A204.1 (cell line): ENCODE results near the gene SRGAP2B.
"Not testable (repeated sequence)": the region's sequence is repeated elsewhere in the genome, so short reads cannot be mapped to it uniquely, and the experiment has no call there.

Experiments
- FAIRE-seq: peaks from 2 replicates; lab custom pipeline; 2012; peaks lifted over from hg19 to GRCh38; lab: Jason Lieb, UNC

SRGAP2B gene

DNA sequence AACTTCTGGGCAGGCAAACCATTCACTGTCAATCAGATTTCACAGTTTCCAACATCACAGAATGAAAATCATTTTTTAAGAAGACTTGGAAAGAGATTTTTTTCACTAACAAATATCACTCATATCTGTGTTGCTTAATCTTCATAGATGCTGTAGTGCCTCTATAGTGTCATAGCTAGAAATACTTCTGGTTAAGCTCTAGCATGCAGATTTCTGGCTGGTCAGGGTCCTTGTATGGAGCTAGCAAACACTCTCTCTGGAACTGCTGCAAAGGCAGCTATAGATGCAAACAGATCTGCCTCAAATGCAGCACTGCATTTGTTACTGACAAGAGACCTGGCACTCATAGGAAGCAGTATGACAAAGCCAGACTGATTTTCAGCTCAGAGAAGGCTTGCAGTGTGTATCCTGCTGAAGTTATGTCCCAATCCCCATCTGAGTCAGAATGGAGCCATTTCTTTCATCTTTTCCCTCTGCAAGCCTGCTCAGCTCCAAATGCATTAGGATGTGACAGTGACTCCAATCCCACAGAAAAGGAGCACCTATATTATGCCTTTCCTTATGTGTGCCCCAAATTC lies 99.2 kb downstream of the SRGAP2B start:
- not testable (repeated sequence) for FAIRE-seq

DNA sequence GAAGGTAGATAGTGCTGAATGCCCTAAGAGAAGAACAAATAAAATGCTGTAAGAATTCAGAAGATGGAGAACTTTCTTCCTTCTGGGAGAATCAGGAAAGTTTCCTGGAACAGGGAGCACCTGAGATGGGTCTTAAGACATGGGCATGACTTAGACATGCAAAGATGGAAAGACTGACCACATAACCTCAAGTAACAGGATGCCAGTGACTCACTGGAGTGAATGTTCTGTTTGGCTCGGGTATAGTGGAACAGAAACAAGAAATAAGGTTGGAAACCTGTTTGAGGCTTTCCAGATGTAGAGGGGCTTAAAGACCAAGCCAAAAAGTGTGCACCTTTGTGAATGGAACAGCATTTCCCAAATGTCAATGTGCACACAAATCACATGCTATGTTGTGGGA lies 102.2 kb downstream of the SRGAP2B start:
- not testable (repeated sequence) for FAIRE-seq

DNA sequence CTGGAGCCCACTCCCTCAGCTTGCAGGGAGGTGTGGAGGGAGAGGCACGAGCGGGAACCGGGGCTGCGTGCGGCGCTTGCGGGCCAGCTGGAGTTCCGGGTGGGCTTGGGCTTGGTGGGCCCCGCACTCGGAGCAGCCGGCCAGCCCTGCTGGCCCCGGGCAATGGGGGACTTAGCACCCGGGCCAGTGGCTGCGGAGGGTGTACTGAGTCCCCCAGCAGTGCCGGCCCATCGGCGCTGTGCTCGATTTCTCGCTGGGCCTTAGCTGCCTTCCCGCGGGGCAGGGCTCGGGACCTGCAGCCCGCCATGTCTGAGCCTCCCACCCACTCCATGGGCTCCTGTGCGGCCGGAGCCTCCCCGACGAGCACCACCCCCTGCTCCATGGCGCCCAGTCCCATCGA lies 104.5 kb downstream of the SRGAP2B start:
- not testable (repeated sequence) for FAIRE-seq

DNA sequence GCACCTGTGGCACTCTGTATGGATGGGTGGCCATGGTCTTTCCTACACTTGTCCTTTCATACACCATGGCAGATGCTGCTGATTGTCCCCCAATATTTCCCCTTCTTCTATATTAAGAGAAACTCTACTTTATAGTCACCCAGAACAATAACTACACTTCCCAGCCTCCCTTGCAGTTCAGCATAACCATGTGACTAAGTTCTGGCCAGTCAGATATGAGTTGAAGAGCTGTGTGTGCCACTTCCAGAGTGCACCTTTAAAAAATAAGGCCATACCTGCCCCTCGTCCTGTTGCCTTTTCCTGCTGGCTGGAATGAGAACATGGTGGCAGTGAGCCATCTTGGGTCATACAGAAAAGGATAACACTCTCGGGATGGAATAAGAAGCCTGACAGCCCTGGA lies 108.0 kb downstream of the SRGAP2B start:
- FAIRE-seq = not testable (repeated sequence)

DNA sequence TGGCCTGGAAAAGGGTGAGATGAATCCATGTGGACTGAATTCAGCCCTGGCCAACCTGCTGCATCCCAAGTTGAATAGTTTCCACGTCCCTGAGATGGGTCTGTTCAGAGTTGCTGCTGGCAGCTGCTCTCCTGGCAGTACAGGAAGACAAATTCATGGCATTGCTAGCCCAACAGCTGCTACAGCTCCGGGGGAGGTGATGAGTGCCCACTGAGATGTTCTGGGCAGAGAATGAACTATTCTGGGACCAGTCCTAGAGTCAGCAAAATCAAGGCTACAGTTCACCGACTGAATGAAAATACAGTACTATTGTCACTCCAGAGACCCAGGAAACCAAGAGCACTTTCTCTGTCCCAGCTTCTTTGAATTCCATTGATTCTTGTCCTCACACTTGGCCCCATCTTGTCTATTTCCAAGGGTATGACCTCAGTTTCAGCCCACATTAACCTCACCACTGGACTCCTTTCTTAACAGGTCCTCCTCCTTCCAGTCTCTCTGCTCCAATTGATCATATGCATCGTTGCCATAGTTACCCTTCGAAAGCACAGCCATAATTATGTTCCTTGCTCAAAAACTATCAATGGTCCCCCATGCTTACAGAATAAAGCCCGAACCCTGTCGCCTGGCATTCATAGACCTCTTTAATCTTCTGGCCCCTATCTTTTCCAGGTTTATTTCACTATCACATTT lies 108.8 kb downstream of the SRGAP2B start:
- FAIRE-seq = not testable (repeated sequence)

DNA sequence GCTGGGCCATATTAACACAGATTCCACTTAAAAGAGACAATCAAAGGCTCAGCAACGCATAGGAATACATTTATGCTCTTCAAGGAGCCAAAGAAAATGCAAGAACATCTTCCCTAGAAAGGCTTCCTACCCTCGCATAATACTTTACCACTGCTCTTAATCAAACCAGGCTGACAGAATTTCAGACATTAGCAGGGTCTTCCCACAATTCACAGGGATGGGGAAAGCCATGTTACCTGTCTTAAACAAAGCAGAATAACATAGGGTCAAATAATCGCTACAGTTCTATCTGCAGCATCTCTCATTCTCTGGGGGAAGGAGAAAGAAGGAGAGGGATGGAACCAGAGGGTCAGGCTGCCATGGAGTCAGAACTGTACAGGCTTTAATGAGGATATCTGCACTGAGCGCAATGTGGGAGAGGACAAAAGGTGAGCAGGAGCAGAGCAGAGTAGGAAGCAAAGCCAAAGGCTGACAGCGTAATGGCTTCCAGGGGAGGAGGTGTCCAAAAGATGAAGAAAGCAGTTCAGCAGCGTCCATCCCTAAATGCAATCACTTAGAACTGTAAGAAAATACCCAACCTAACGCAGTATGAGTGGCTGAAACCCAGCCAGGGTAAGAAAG lies 109.5 kb downstream of the SRGAP2B start:
- not testable (repeated sequence) for FAIRE-seq

DNA sequence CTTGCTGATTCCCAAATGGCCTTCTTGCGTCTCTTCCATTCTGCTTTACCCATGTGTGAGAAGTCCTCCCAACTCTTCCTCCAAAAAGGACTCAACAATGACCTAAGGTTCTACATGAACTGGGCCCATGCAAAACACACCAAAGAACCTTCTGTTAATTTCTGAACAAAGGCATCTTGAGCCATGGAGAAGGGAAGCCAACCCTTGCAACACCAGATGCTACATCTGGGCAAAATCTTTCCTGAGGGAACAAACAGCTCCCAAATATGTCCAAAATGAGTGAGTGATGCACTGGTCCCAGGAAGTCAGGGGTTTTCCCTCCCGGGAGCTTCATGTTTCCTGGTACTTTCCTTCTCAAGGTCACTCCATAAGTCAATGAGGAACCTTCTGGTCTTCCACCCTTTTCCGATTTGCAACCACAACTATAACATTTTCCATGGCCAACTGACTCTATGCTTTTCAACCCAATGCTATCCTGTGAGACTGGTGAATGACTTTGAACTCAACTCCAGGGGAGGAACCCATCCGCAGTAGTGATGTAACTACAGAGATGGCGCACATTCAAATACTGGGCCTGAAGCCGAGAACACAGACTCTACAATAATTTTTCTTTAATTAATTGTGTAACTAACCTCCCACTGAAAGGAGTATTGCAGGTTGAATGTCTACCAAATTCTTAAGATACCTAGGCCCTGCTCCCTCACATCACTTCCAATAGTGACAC lies 112.2 kb downstream of the SRGAP2B start:
- not testable (repeated sequence) for FAIRE-seq

DNA sequence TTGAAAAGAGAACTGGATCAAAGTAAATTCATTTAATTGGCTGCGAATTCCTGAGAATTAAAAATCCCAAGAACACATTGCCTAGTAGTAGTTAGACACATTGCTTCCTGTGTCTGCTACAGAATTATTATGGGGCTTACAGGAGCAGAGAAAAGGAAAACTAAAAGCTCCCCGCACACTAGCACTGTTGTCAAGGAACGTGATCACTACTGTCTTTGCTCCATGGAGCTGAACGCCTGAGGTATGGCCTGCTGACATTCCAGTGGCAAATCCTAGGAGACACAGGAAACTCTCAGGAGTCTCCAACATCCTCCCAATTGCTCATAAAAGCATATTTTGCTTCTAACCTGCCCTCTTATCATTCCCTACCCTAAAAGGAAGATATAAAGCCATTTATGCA lies 114.0 kb downstream of the SRGAP2B start:
- FAIRE-seq = not testable (repeated sequence)

DNA sequence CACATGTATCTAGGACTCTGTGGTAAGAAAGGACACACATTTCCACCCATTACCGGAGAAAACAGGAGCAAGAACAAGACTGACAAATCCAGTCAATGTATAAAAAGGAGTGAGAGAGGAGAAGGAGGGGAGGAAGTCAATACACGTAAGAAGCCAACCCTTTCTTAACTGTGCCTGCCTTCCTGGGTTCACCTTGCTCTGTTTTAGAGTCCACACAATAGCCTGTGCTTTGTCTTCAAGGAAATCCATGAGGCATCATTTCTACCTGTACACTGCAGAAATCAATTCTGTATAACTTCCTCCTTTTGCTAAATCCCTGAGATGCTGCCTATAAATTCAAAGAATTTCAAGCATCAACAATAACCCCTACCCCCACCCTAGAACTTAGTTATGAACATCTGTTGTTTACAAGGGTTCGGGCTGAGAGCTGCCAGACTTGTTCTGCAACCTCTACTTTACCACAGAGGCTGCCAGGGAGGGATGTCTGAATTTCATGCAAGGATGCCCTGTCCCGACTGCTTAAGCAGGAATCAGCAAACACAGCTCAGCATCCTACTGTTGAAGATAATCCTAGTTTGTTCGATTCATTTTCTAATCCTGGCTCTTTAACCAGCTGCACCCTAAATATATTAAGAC lies 115.0 kb downstream of the SRGAP2B start:
- not testable (repeated sequence) for FAIRE-seq

DNA sequence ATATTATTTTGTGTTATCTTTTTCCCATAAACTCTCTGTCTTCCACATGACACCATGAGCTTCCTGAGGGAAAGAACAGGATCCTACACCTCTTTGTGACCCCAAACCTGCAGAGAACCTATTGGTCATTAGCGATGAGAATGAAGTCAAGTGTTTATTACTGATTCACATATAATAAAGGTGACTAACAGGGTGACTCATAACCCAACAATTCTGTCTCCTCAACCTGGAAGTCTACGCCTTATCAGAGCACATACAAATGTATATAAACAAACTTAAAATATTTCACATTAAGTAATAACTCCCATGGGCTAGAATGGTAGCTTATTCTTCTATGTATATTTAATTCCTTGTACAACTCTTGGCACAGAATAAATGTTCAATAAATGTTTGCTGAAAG lies 117.3 kb downstream of the SRGAP2B start:
- FAIRE-seq = not testable (repeated sequence)

DNA sequence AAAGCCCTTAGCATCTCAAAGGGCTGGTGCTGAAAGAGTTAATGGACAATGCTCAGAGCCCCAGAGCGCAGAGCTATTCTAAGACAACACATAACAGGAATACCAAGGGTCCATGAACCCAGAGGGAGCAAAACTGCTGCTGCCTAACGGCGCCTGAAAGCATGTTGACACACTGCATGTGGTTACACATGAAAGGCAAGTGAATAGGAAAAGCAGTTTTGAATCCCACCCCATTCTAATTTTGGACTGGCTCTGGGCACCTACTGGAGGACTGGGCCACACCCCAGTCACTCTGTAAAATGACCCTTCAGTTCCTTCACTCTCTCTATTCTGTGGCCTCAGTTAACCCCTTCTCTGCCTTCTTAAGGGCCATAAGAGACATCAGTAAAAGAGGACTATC lies 123.2 kb downstream of the SRGAP2B start:
- not testable (repeated sequence) for FAIRE-seq

DNA sequence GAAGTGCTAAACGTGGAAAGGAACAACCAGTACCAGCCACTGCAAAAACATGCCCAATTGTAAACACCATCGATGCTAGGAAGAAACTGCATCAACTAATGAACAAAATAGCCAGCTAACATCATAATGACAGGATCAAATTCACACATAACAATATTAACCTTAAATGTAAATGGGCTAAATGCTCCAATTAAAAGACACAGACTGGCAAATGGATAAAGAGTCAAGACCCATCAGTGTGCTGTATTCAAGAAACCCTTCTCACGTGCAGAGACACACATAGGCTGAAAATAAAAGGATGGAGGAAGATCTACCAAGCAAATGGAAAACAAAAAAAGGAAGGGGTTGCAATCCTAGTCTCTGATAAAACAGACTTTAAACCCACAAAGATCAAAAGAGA lies 128.6 kb downstream of the SRGAP2B start:
- FAIRE-seq = not testable (repeated sequence)

DNA sequence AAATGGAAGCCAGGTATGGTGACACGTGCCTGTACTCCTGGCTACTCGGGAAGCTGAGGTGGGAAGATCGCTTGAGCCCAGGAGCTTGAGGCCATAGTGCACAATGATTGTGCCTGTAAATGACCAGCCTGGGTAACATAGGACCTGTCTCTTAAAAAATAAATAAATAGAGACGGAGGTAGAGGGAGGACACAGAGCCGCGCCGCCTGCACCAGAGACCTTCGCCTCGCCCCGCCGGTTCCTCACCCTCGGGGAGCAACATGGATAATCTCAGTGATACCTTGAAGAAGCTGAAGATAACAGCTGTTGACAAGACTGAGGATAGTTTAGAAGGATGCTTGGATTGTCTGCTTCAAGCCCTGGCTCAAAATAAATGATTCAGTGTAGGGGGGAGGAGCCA lies 130.4 kb downstream of the SRGAP2B start:
- not testable (repeated sequence) for FAIRE-seq

DNA sequence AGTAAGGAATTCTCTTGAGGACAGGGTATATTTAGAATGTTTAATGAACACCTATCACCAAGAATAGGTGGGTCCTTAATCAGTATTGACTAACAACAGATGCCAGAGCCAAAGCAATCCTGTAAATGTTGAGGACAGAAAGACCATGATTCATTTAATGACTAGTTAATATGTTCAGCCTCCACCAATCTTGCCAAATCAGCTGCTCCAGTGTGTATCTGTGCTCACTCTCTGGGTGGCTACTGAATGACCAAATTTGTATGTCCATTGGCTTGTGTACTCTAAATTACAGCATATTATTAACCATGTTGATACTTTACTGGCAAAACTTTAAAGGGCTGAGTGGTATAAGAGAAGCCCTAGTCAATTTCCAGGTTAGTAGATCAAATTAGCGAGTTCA lies 130.9 kb downstream of the SRGAP2B start:
- FAIRE-seq = not testable (repeated sequence)

DNA sequence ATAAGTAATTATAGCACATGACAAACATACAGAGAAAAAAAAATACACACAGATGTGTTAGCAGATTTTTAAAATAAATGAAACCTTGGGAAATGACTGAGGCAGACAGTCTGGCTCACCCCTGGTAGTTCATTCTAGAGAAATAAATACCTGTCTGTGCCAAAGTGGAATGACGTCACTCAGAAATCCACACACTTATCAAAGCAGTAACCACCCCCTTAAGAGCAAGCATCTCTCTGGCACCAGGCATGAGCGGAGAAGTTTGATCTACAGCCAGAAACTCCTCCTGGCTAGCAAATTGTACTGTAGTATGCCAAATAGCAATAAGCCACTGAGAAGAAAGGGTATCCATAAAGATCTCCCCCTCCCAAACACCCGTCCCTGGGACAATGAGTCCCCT lies 131.6 kb downstream of the SRGAP2B start:
- FAIRE-seq = not testable (repeated sequence)

DNA sequence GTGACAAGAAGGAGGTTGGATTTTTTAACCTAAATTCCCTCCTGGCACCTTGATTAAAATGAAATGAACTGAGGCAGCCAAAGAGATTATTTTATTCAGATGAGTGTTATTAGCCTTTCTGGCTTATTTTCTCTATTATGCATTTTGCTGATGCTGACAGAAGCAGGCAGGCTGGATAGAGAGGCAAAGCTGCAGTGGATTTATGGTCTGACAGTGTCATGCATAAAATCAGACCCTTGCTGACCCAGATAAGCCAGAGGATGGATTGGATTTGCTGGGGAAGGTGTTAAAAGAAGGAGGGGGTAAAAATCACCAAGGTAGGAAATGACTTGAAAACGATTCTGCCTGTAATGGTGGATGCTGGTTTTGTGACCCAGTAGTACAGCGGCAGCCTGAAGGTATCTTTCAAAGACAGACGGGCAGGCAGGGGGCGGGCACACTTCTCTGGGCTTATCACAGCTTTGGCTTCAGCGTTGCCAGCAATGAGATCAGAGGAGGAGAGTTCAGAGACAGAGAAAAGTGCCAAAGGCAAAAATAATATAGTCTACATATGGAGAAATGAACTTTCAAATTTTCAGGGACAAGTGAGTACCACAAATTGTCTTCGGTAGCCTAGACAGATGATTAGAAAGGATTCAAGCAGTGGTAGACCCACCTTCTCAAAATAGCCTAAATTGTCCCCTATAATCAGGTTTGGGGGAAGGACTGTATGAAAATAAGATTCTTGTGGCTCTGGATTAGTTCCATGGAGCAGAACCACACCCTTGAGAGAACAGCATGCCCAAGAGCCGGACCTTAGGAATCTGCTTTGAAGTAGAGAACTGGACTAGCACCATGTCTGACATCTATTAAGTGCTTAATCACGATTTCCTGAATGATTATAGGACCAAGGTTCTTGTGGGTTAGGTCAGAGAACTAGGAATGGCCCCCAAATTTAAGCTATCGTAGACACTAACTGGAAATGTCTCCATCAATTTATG lies 133.2 kb downstream of the SRGAP2B start:
- not testable (repeated sequence) for FAIRE-seq

DNA sequence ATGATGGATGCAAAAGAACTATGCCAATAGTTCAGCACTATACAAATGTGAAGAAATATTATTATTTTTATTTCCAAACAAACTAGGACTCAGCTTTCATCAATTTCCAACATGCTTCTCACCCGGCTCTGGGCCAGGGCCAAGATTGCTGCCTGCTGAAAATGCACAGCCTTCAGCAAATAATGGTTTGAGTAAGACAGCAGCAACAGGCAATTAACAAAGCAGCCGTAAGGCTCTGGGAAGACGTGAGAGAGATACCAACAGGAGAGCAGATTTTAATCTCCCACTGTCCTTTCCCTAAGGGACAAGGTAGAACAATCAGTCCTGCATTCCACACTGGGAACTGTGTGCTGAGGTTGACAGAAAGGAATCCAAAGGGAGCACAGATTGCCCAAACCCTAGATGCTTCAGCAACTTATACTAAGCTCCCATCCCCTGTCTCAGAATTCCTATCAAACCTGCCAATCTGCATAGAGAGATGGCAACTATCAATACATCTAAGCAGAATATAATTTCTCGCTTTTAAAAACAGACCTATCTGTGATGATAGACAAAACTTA lies 134.1 kb downstream of the SRGAP2B start:
- not testable (repeated sequence) for FAIRE-seq

DNA sequence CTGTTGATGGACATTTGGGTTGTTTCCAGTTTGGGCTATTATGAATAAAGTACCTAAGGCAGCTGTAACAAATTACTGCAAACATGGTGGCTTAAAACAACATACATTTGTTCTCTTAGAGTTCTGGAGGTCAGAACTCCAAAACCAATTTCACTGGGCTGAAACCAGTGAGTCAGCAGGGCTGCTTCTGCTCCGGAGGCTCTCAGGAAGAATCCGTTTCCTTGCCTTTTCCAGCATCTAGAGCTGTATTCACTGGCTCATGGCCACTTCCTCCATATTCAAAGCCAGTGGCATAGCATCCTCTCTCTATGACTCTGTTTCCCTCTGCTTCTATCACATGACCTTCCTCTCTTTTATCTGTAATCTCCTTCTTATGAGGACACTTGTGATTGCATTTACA lies 146.7 kb downstream of the SRGAP2B start:
- FAIRE-seq = not testable (repeated sequence)

DNA sequence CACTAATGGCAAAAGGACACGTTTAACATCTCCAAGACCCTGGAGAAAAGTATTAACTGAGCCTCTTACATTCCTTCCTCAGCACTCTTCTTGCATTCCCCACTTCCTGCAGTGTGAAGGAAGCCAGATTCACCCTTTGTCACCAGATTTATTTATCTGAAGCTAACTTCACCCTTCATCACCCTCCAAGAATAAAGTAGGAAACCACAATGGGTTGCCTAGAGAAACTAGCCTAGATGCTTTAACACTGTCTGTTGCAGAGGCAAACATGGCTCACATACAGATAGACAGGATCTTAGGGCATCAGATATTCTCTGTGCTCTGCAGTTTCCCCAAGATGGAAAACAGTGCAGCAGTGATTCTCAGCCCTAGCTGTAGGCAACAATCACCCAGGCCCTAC lies 147.6 kb downstream of the SRGAP2B start:
- FAIRE-seq = not testable (repeated sequence)

DNA sequence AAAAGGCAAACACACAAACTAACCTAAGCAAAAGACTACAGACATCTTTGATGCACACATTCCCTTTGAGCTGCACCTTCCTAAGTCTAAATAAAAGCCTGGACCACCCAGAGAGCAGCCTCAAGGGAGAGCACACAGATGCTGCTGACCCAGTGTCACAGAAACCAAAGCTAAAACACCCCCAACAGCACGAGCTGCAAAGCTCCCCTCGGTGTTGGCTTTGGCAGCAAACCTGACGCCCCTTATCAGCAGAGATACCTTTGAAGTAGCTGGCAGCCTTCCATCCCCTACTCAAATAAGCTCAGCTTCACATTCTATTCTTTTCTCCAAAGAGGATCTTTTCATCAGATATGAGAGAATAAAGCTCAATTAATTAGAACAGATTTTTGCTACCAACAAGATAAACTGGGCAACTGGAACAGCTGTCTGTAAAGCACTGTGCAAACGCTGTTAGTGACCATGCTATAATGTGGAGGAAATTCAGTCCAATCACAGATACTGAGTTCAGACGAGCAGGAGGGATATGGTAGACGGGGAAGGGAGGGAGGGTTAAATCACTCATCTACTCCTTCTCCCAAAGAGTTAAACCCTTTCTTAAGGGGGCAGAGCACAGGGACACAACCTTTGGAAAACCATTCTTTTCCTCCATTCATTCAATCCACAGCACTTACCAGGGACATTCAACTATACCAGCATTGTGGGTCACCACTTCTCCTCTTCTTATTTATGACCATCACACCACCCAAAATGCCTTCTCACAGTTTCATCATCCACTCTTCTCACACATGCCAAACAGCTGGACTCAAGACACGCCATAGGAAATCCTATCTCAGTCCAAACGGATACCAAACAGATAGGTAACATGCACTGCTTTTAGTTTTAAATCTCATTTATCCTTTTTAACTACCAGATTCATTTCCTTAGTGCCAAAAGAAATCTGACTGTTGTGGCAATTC lies 148.3 kb downstream of the SRGAP2B start:
- not testable (repeated sequence) for FAIRE-seq
